ENCODE data around the gene XIST.

XIST gene

GRCh38 chrX:73831500-73831899 is 21.0 kb downstream of the XIST start:
- ChIA-PET CTCF (no interaction called here), POLR2A (no interaction called here)
- TF ChIP-seq, protein P1, sequence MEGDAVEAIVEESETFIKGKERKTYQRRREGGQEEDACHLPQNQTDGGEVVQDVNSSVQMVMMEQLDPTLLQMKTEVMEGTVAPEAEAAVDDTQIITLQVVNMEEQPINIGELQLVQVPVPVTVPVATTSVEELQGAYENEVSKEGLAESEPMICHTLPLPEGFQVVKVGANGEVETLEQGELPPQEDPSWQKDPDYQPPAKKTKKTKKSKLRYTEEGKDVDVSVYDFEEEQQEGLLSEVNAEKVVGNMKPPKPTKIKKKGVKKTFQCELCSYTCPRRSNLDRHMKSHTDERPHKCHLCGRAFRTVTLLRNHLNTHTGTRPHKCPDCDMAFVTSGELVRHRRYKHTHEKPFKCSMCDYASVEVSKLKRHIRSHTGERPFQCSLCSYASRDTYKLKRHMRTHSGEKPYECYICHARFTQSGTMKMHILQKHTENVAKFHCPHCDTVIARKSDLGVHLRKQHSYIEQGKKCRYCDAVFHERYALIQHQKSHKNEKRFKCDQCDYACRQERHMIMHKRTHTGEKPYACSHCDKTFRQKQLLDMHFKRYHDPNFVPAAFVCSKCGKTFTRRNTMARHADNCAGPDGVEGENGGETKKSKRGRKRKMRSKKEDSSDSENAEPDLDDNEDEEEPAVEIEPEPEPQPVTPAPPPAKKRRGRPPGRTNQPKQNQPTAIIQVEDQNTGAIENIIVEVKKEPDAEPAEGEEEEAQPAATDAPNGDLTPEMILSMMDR (IDR thresholded peaks at IDR 0.05; ENCODE audit: control extremely low read depth, extremely low read depth, low read depth, missing control alignments), result no peak
- no peak for DNase-seq (ENCODE audit: extremely low spot score)

- TF ChIP-seq, protein P1 (IDR thresholded peaks at IDR 0.05; ENCODE audit: control extremely low read depth, extremely low read depth, low read depth, missing control alignments), result no peak
- no peak for DNase-seq (ENCODE audit: extremely low spot score)
- POLR2A ChIA-PET, result no interaction called here
- CTCF ChIA-PET, result no interaction called here
These were observed 21.8 kb downstream of the XIST start for GRCh38 chrX:73830489-73831414.

GRCh38 chrX:73829890-73830466 is 22.5 kb downstream of the XIST start:
- TF ChIP-seq, protein P1 (IDR thresholded peaks at IDR 0.05; ENCODE audit: control extremely low read depth, extremely low read depth, low read depth, missing control alignments), result no peak
- no peak for DNase-seq (ENCODE audit: extremely low spot score)
- CTCF ChIA-PET, result no interaction called here
- POLR2A ChIA-PET, result no interaction called here

DNA sequence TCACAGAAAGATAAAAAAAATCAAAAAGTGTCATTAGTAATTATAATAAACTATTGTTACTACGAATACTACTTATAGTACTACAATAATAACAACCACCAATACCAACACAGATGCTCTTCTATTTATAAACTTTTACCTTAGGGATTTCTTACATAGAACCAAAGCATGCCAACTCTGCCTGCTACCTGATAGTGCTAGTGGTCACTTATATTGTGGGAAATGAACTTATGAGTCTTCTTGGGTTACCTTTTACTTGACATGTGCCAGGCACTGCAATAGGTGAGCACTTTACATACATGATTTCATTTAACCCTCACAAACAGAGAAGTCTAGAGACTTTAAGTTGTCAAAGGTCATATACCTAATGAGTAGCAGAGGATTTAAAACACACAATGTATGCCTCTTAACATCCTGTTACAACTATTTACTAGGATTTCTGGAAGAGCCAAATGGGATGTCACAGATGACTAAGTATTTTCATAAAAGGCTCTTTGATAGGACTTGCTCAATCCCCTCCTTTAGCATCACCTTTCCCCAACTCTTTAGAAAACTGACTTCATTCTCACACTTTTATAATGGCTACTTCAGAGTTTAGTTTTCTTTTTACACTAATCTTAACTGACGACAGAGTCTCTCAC is 24.3 kb downstream of the XIST start:
- DNase-seq (ENCODE audit: extremely low spot score), result no peak
- ChIA-PET CTCF (no interaction called here), POLR2A (no interaction called here)
- TF ChIP-seq, protein P1 (IDR thresholded peaks at IDR 0.05; ENCODE audit: control extremely low read depth, extremely low read depth, low read depth, missing control alignments), result no peak

GRCh38 chrX:73827406-73827805 is 25.1 kb downstream of the XIST start:
- DNase-seq (ENCODE audit: extremely low spot score), result no peak
- ChIA-PET POLR2A (no interaction called here), CTCF (no interaction called here)
- TF ChIP-seq, protein P1 (IDR thresholded peaks at IDR 0.05; ENCODE audit: control extremely low read depth, extremely low read depth, low read depth, missing control alignments), result no peak

DNA sequence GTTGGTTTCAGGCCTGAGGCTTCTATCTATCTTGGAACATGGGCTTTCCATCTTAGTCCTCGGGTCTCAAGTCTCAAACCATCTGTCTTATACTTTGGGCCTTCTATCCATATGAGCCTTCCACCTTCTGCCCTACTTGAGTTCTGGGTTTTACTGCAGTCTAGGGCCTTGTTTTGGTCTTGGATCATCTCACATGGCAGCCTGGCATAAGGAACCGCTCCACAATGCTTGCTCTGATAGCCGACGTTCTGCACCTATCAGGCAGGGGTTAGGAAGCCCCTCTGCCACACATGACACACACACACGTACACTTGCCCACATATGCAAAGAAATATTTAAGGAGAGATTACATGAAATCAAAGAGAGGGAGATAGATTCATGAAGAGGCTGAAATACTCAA is 25.5 kb downstream of the XIST start:
- TF ChIP-seq, protein P1 (IDR thresholded peaks at IDR 0.05; ENCODE audit: control extremely low read depth, extremely low read depth, low read depth, missing control alignments), result no peak
- ChIA-PET CTCF (no interaction called here), POLR2A (no interaction called here)
- no peak for DNase-seq (ENCODE audit: extremely low spot score)

Data from GM10248 (cell line).